ENCODE results near the gene MYOM3. TPM values are rescaled to one million over a fixed set of nuclear protein-coding genes. Genes with fewer than 3 reads are reported as not detected.
A peak's percentile ranks its signal among the peaks of the same experiment; 100 is the strongest.

Gene MYOM3
- total RNA-seq, 1 experiment from 2014 or later, result 7.9 TPM

DNA sequence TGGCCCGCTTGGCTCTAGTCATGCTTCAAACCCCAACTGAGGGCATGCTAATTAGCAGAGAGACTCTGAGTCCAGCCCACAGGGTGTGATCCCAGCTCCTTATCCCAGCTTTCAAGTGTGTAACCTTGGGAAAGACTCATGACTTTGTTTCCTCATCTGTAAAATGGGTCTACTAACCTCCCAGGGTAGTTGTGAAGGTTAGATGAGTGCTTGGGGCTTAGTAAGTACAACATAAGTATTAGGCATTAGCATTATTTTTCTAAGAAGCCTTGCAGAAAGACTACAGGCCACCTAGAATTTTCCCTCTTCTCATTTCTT lies 2.8 kb downstream of the MYOM3 start:
- POLR2A ChIA-PET, result no interaction called here
- CTCF ChIA-PET, result no interaction called here
- H3K27me3 ChIP-seq (ENCODE audit: insufficient read depth, low read length), result no peaks in the 10 kb centered on the region
- H3K4me2 ChIP-seq (ENCODE audit: low read length), result peak overlapping the region; percentile 95
- intact Hi-C loops (cut with micrococcal nuclease), result no loop called here
- H3K9me2 ChIP-seq (ENCODE audit: insufficient read depth), result no peaks in the 10 kb centered on the region
- no peak overlapping the region for H2AFZ ChIP-seq (ENCODE audit: low read depth, low read length, poor library complexity, severe bottlenecking)
- TF ChIP-seq EGR1 (IDR thresholded peaks at IDR 0.05; ENCODE audit: low read depth) (no peak), MAX (IDR thresholded peaks at IDR 0.05) (peak; percentile 29)
- no peaks in the 10 kb centered on the region for H4K20me1 ChIP-seq (ENCODE audit: insufficient read depth)
- no peak for ATAC-seq
- no peak for DNase-seq (ENCODE audit: low read depth, low spot score)
- H3K4me1 ChIP-seq (ENCODE audit: control insufficient read depth in 1 of 2, insufficient read depth in 2 of 2, low read length in 2 of 2), result peaks cover 9 to 48% of the 10 kb centered on the region in 2 experiments
- H3K4me3 ChIP-seq (replicated peaks in 1 of 2; ENCODE audit: low read depth in 1 of 2, low read length in 2 of 2), result peak overlapping the region; percentile 71 to 78
- H3K27ac ChIP-seq (ENCODE audit: low read depth, low read length), result peak overlapping the region; percentile 66
- H3K36me3 ChIP-seq (ENCODE audit: control insufficient read depth in 1 of 2, insufficient read depth in 2 of 2, low read length in 2 of 2), result no peaks in the 10 kb centered on the region
- no peaks in the 10 kb centered on the region for H3K9me3 ChIP-seq (ENCODE audit: control insufficient read depth in 1 of 2, insufficient read depth in 1 of 2, low read depth in 1 of 2, low read length in 2 of 2)
- peak overlapping the region; percentile 83 for H3K9ac ChIP-seq (ENCODE audit: low read length)
- BruUV-seq (replicated peaks), result no TSS peak
- no peaks in the 10 kb centered on the region; the same call in 1 of the 2 replicates for H3K79me2 ChIP-seq (ENCODE audit: insufficient read depth, low read length)
- RAD21 ChIA-PET (ENCODE audit: low non-redundant PET in 1 of 2, low total read pairs in 2 of 2, uncharacterized antibody in 2 of 2, unreplicated experiment in 2 of 2), result no interaction called here

DNA sequence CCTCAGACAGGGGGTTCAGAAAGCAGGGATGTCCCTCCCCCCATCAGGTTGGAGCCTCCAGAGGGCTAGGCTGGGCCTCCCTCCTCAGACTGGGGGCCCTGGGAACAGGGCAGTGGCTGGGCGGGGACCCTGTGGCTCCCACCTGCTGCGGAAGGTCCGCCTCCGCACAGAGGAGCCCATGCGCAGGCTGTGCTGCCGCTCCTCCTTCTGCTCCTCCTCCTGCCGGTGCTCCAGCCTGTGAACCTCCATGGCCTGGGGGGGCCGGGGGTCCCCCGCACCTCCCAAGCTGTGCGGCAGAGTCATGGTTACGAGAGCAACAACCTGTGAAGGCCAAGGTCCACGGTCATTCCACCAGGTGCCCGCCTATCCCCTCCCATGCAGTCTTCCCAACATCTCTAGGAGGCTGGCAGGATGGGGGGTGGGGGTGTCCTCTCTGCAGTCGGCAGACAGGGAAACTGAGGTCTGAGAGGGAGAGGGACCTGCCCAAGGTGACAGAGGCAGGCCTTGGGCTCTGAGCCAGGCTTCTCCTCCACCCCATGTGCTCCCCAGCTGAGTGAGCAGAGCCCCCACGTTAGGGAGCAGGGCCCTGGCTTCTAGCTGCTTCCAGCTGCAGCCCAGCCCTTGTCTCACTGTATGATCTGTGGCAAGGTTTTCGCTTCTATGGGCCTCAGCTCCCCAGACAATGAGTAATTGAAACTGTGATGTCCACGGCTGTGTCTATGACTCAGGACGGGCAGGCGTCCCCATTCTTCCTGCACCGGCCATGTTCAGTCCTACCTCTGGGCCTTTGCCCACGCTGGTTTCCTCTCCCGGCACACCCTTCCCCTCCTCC lies 3.4 kb downstream of the MYOM3 start:
- RAD21 ChIA-PET (ENCODE audit: low non-redundant PET in 1 of 2, low total read pairs in 2 of 2, uncharacterized antibody in 2 of 2, unreplicated experiment in 2 of 2), result no interaction called here
- Histone ChIP-seq H3K4me2 (ENCODE audit: low read length) (peak overlapping the region; percentile 95), H3K27ac (ENCODE audit: low read depth, low read length) (peak overlapping the region; percentile 66), H3K36me3 (ENCODE audit: control insufficient read depth in 1 of 2, insufficient read depth in 2 of 2, low read length in 2 of 2) (no peaks in the 10 kb centered on the region), H2AFZ (ENCODE audit: low read depth, low read length, poor library complexity, severe bottlenecking) (peak overlapping the region; percentile 75), H3K4me1 (ENCODE audit: control insufficient read depth in 1 of 2, insufficient read depth in 2 of 2, low read length in 2 of 2) (peaks cover 9 to 48% of the 10 kb centered on the region in 2 experiments), H3K4me3 (replicated peaks in 1 of 2; ENCODE audit: low read depth in 1 of 2, low read length in 2 of 2) (peak overlapping the region; percentile 71 to 78), H4K20me1 (ENCODE audit: insufficient read depth) (no peaks in the 10 kb centered on the region), H3K79me2 (ENCODE audit: insufficient read depth, low read length) (no peaks in the 10 kb centered on the region; the same call in 1 of the 2 replicates), H3K27me3 (ENCODE audit: insufficient read depth, low read length) (no peaks in the 10 kb centered on the region), H3K9me2 (ENCODE audit: insufficient read depth) (no peaks in the 10 kb centered on the region), H3K9me3 (ENCODE audit: control insufficient read depth in 1 of 2, insufficient read depth in 1 of 2, low read depth in 1 of 2, low read length in 2 of 2) (no peaks in the 10 kb centered on the region), H3K9ac (ENCODE audit: low read length) (peak overlapping the region; percentile 83)
- CTCF ChIA-PET, result no interaction called here
- TF ChIP-seq CEBPB (IDR thresholded peaks at IDR 0.05; ENCODE audit: low read depth) (no peak), TCF7L2 (IDR thresholded peaks at IDR 0.05; ENCODE audit: borderline replicate concordance, extremely low read depth, insufficient read depth, insufficient read length) (no peak), EZH2phosphoT487 (IDR thresholded peaks at IDR 0.05; ENCODE audit: borderline replicate concordance) (no peak), ZNF274 (IDR thresholded peaks at IDR 0.05; ENCODE audit: low read depth, low read length) (no peak), CTCF (IDR thresholded peaks at IDR 0.05 in 2 of 3, conservative IDR thresholded peaks at IDR 0.05 in 1 of 3; ENCODE audit: borderline replicate concordance in 1 of 3, insufficient read depth in 1 of 3, low read depth in 2 of 3, low read length in 2 of 3) (no peak), EZH2 (IDR thresholded peaks at IDR 0.05) (no peak), YY1 (IDR thresholded peaks at IDR 0.05; ENCODE audit: extremely low read depth, insufficient replicate concordance, low read depth, low read length) (peak; percentile 50), RAD21 (IDR thresholded peaks at IDR 0.05; ENCODE audit: low read depth) (no peak), CBX3 (IDR thresholded peaks at IDR 0.05; ENCODE audit: low read depth) (no peak), MAX (IDR thresholded peaks at IDR 0.05) (peak; percentile 61), POLR2AphosphoS5 (IDR thresholded peaks at IDR 0.05; ENCODE audit: low read depth, low read length) (peak; percentile 40), JUND (IDR thresholded peaks at IDR 0.05) (no peak), EGR1 (IDR thresholded peaks at IDR 0.05; ENCODE audit: low read depth) (no peak; the same call in 1 of the 2 replicates), SP1 (IDR thresholded peaks at IDR 0.05; ENCODE audit: low read depth) (no peak), SRF (IDR thresholded peaks at IDR 0.05; ENCODE audit: low read depth) (no peak)
- TF ChIP-seq, protein P1, sequence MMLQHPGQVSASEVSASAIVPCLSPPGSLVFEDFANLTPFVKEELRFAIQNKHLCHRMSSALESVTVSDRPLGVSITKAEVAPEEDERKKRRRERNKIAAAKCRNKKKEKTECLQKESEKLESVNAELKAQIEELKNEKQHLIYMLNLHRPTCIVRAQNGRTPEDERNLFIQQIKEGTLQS (IDR thresholded peaks at IDR 0.05), result no peak
- ATAC-seq, result peak; percentile 89
- DNase-seq (ENCODE audit: low read depth, low spot score), result peak; percentile 32
- intact Hi-C loops (cut with micrococcal nuclease), result no loop called here
- TSS peak; percentile 49 for BruUV-seq (replicated peaks)
- POLR2A ChIA-PET, result no interaction called here
